D721Med (cell line): ENCODE measurements around the gene TGFBR2.

ENCODE experiments used
- DNase-seq: peaks from one replicate; pipeline ENCODE4 v3.0.0; 2011; ENCODE audit warnings: low spot score; ENCODE audit not compliant: insufficient read length
- FAIRE-seq: peaks from 2 replicates; lab custom pipeline; 2011; peaks lifted over from hg19 to GRCh38; lab: Jason Lieb, UNC
- TF ChIP-seq, protein P1 (sequence below): IDR thresholded peaks from 2 replicates; pipeline ENCODE4 v1.5.1; 2012; ENCODE audit warnings: mild to moderate bottlenecking, control low read depth; ENCODE audit not compliant: insufficient read depth; ENCODE audit errors: missing control alignments

The TGFBR2 gene

DNA sequence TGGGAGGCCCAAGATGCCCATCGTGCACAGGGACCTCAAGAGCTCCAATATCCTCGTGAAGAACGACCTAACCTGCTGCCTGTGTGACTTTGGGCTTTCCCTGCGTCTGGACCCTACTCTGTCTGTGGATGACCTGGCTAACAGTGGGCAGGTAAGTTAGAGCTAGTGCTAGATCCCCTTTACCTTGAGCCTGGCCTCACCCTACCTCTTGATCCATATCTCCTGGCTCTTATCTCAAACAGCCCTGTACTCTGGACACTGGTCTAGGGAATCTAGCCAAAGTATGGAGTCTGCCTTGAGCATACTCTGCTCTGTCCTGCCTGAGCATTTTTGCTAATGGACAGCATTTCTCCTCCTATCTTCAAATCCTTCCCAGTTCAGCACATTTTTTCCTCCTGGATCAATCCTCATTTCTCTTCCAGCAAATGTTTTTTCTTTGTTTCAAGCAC is 65.9 kb downstream of the TGFBR2 start:
- DNase-seq (no peak), FAIRE-seq (no peak)
- TF ChIP-seq, protein P1, sequence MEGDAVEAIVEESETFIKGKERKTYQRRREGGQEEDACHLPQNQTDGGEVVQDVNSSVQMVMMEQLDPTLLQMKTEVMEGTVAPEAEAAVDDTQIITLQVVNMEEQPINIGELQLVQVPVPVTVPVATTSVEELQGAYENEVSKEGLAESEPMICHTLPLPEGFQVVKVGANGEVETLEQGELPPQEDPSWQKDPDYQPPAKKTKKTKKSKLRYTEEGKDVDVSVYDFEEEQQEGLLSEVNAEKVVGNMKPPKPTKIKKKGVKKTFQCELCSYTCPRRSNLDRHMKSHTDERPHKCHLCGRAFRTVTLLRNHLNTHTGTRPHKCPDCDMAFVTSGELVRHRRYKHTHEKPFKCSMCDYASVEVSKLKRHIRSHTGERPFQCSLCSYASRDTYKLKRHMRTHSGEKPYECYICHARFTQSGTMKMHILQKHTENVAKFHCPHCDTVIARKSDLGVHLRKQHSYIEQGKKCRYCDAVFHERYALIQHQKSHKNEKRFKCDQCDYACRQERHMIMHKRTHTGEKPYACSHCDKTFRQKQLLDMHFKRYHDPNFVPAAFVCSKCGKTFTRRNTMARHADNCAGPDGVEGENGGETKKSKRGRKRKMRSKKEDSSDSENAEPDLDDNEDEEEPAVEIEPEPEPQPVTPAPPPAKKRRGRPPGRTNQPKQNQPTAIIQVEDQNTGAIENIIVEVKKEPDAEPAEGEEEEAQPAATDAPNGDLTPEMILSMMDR = no peak

DNA sequence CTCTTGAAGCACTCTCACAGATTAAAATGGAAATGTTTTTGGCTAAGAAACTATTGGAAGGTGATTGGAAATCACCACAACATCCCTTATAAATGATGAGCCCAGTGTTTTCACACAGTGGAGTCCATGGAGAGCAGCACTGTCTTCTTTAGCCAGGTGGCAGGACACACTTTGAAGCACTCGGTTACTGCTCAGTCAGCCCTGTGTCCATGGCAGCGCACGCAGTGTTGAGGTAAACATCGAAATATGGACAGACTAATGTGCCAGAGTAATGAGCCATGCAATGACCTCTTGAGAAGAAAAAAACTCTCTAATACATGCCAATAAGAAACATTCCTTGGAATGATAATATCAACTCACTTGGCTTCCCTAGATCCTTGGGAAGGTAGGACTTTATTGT is 66.6 kb downstream of the TGFBR2 start:
- DNase-seq (no peak), FAIRE-seq (no peak)
- TF ChIP-seq, protein P1 = no peak

DNA sequence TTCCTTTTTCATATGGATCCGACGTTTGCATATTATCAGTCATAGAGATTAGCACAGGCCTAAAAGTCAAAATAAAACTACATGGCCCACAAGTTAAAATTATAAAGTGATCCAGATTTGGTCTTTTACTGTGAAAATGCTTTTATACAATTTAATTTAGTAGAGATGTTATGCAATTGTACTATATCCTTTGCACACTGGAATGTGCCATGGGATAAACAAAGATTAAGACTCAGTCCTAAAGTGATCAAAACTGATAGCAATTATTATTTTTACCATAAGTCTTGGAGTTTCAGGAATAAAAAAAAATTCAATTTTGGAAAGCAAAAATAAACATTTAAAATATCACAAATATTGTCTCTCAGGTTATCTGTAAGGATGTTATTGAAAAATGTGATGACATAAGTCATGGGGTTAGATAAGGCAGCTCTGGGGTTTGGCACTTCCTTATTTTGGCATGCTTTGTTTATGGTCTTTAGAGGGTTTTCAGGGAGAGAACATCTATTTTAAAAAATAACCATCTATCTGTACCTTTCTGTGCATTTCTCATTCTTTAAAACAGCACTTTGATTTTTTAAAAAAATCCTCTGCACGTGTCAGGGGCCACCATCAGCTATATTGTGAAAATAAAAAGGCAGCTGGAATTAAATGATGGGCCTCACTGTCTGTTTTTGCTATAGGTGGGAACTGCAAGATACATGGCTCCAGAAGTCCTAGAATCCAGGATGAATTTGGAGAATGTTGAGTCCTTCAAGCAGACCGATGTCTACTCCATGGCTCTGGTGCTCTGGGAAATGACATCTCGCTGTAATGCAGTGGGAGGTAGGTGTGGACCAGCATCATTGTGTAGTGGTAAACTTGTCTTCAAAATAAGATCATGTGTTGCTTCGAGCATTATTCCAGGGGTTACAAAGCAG is 67.3 kb downstream of the TGFBR2 start:
- FAIRE-seq (no peak), DNase-seq (no peak)
- TF ChIP-seq, protein P1 = no peak

DNA sequence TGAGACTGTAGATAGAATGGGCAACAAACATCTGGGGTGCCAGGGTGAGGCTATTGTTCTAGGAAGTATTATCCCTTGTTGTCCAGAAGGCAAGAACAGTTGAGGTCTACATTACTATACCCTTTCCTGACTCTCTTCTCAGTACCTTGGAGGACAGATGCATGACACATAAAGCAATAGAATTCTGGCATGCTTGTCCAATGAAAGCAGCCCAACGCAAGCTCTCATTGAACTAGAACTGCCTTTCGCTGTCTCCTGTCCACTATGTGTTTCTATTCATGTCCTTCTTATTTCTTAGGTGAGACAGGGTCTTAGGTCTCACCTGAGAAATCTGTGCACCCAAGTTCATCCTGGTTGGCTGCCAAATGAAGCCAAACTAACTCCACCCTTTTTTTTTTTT is 68.6 kb downstream of the TGFBR2 start:
- no peak for DNase-seq
- TF ChIP-seq, protein P1 = no peak
- no peak for FAIRE-seq

DNA sequence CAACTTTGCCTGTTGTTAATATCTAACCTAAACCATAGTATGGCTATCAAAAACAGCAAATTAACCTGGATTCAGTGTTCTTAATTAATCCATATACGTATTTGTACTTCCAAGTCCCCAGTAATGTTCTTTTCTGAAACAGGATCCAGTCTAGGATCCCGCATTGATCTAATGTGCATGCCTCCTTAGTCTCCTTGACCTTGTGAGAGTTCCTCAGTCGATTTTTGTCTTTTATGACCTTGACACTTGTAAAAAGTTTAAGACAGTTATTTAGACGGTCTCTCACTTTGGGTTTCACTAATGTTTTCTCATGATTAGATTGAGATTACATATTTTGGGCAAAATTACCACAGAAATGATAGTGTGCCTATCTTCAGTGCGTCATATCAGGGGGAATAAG is 69.4 kb downstream of the TGFBR2 start:
- TF ChIP-seq, protein P1 = no peak
- FAIRE-seq (no peak), DNase-seq (no peak)

DNA sequence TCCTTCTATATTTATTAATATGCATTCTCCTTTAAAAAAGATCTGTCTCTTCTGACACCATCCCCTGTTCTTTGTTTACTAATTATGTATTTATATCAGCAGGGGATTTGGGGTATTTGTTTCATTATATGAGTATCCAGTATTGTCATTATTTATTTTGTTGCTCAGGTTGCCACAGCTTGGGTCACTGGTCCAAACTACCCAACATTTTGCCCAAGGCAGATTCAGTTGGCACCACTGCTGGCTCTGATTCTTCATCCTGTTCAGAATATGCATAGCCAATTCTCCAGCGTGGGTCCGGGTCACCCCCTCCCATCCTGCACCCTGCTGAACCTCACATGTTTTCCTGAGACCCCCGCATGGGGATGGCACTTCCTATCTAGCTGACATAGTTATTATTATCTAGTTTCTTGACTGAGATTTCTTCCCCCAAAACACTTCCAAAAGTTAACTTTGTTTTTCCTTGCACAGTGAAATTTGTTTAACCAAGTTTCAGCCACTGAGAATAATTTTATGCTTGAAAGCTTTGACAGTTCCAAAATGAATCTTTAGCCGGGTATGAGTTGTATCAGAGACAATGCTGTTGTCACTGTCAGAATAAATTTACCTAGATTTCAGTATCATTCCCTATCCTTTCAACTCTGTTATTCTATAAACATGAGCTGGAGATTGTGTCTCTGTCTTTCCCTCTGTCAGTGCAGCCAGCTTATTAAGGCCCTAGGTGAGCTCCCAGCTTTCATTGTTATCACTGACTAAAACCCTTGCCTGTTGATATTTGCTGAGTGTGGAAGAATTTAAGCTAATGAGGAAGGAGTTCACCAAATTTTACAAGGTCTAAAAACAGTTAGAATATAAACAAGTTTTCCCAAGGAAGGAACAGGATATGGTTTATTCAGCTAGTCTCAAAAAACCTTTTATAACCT is 70.3 kb downstream of the TGFBR2 start:
- TF ChIP-seq, protein P1 = no peak
- no peak for FAIRE-seq
- no peak for DNase-seq

DNA sequence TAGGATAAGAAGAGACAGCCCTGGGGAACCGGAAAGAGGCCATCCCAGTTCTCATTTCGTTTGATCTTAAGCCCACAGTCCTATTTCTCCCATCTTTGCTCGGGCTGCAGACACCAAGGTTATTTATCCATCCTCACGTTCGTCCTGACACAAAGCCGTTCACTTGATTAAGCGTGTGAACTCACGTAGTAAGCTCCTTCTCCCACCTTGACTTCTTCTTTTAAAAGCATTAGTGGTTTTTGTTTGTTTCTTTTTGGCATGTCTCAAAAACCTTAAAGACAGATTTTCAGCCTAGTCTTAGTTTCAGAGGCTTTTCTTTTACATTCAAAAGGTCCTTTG is 70.9 kb downstream of the TGFBR2 start:
- TF ChIP-seq, protein P1 = no peak
- FAIRE-seq = no peak
- DNase-seq = no peak
